ENCODE data around the gene FCN3. TPM values are rescaled to one million over a fixed set of nuclear protein-coding genes. Genes with fewer than 3 reads are reported as not detected.

FCN3 gene
- total and polyA plus RNA-seq, 9 of the 15 experiments (the other 6 are each of a cell fraction or from before 2014, with no cell fraction given) = 0.49 TPM; not detected in 8

DNA sequence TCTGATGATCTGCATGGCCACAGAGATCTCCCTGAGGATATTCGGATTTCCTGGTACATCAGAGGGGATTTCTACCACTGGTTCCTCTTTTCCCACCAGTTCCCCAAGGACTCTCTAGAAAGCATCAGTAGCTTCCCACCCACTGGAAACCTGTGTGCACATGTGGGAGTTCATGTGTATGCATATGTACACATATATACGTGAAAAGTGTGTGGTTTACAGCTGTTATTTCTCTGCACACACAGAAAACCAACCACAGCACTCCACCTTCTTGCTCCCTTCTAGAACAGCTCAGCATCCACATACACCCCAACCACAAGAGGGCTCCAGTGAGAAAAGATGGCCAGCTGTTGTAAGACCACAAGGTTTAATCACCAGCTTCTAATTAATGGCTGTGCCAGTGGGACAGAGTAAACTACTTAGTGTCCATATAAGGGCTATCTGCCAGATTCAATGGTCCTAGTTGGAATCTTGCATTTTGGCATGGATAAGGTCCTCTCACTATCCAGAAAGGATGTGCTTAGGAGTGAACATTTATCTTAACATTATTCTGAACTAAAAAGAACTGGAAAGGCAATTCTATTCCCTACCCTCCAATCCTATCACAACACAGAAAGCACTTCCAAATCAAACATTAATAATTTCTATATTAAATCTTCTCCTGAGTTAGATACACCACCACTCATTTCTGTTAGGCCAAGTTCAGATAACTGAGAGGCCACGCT is 41.9 kb upstream of the FCN3 start (continued):
- TF ChIP-seq, protein P1, sequence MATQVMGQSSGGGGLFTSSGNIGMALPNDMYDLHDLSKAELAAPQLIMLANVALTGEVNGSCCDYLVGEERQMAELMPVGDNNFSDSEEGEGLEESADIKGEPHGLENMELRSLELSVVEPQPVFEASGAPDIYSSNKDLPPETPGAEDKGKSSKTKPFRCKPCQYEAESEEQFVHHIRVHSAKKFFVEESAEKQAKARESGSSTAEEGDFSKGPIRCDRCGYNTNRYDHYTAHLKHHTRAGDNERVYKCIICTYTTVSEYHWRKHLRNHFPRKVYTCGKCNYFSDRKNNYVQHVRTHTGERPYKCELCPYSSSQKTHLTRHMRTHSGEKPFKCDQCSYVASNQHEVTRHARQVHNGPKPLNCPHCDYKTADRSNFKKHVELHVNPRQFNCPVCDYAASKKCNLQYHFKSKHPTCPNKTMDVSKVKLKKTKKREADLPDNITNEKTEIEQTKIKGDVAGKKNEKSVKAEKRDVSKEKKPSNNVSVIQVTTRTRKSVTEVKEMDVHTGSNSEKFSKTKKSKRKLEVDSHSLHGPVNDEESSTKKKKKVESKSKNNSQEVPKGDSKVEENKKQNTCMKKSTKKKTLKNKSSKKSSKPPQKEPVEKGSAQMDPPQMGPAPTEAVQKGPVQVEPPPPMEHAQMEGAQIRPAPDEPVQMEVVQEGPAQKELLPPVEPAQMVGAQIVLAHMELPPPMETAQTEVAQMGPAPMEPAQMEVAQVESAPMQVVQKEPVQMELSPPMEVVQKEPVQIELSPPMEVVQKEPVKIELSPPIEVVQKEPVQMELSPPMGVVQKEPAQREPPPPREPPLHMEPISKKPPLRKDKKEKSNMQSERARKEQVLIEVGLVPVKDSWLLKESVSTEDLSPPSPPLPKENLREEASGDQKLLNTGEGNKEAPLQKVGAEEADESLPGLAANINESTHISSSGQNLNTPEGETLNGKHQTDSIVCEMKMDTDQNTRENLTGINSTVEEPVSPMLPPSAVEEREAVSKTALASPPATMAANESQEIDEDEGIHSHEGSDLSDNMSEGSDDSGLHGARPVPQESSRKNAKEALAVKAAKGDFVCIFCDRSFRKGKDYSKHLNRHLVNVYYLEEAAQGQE (IDR thresholded peaks at IDR 0.05; ENCODE audit: borderline replicate concordance) = peak; percentile 62
- TF ChIP-seq, protein P1 (CRISPR knock-in tag; IDR thresholded peaks at IDR 0.05; ENCODE audit: low read depth) = no peak
- peak; percentile 75; the same call in 1 of the 2 replicates for TF ChIP-seq XRCC5 (IDR thresholded peaks at IDR 0.05; ENCODE audit: low read depth, low read length)
- TF ChIP-seq SMAD1 (IDR thresholded peaks at IDR 0.05; ENCODE audit: low read depth, low read length, partially characterized antibody) = peak; percentile 24
- TF ChIP-seq, protein P2, sequence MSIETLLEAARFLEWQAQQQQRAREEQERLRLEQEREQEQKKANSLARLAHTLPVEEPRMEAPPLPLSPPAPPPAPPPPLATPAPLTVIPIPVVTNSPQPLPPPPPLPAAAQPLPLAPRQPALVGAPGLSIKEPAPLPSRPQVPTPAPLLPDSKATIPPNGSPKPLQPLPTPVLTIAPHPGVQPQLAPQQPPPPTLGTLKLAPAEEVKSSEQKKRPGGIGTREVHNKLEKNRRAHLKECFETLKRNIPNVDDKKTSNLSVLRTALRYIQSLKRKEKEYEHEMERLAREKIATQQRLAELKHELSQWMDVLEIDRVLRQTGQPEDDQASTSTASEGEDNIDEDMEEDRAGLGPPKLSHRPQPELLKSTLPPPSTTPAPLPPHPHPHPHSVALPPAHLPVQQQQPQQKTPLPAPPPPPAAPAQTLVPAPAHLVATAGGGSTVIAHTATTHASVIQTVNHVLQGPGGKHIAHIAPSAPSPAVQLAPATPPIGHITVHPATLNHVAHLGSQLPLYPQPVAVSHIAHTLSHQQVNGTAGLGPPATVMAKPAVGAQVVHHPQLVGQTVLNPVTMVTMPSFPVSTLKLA (conservative IDR thresholded peaks at IDR 0.05) = 0 out of 4 replicates have a peak, but pooled peaks of 1 of the 2 experiments have one; percentile 25
- no peak for TF ChIP-seq SMARCB1 (IDR thresholded peaks at IDR 0.05; ENCODE audit: insufficient read length, low read depth)
- peak; percentile 44 for TF ChIP-seq JUND (IDR thresholded peaks at IDR 0.05; ENCODE audit: borderline replicate concordance, low read depth, low read length)
- TF ChIP-seq JUND (tag; IDR thresholded peaks at IDR 0.05; ENCODE audit: borderline replicate concordance, low read depth, low read length) = no peak
- peak; percentile 63 to 80 for TF ChIP-seq RAD21 (CRISPR knock-in tag; conservative IDR thresholded peaks at IDR 0.05 in 1 of 2, IDR thresholded peaks at IDR 0.05 in 1 of 2)
- no peak for TF ChIP-seq ZFP1 (CRISPR knock-in tag; IDR thresholded peaks at IDR 0.05)
- TF ChIP-seq YY1 (IDR thresholded peaks at IDR 0.05; ENCODE audit: borderline replicate concordance in 1 of 3, control insufficient read depth in 1 of 3, extremely low read depth in 1 of 3, insufficient read depth in 3 of 3, insufficient read length in 1 of 3, insufficient replicate concordance in 2 of 3, low read depth in 1 of 3, low read length in 2 of 3) = peak in 1 of 3 experiments; percentile 31
- 0 out of 4 replicates have a peak, but pooled peaks of 1 of the 2 experiments have one; percentile 13 for TF ChIP-seq KDM1A (IDR thresholded peaks at IDR 0.05)
- peak; percentile 23; the same call in 1 of the 2 replicates for TF ChIP-seq RB1 (IDR thresholded peaks at IDR 0.05; ENCODE audit: low read depth)
- peak; percentile 82; the same call in 1 of the 2 replicates for TF ChIP-seq CBFB (CRISPR knock-in tag; IDR thresholded peaks at IDR 0.05)
